Epithelial cell of proximal tubule (primary cell): ENCODE results near the gene TOR3A. TPM values are rescaled to one million over a fixed set of nuclear protein-coding genes. Genes with fewer than 3 reads are reported as not detected.
A peak's percentile ranks its signal among the peaks of the same experiment; 100 is the strongest.

Experiments
- DNase-seq: peaks from one replicate; pipeline ENCODE4 v3.0.0-alpha.2; 2011; ENCODE audit warnings: low read depth
- H3K4me3 ChIP-seq: 2 replicates; pipeline ENCODE4 v1.5.1; 2011; ENCODE audit warnings: low read depth, mild to moderate bottlenecking, low read length
- CTCF ChIP-seq: conservative IDR thresholded peaks from 2 replicates; pipeline ENCODE4 v1.5.1; 2012; ENCODE audit warnings: low read depth, mild to moderate bottlenecking, low read length
- total RNA-seq: library from RNA; depleted of rRNA; stranded (reverse); fragments of >200 nt; gene quantifications from 2 replicates; pipeline ENCODE4 v1.2.3, GENCODE V29; 2015

TOR3A gene
- total RNA-seq, 1 donor from 2014 or later: 83.1 TPM

DNA sequence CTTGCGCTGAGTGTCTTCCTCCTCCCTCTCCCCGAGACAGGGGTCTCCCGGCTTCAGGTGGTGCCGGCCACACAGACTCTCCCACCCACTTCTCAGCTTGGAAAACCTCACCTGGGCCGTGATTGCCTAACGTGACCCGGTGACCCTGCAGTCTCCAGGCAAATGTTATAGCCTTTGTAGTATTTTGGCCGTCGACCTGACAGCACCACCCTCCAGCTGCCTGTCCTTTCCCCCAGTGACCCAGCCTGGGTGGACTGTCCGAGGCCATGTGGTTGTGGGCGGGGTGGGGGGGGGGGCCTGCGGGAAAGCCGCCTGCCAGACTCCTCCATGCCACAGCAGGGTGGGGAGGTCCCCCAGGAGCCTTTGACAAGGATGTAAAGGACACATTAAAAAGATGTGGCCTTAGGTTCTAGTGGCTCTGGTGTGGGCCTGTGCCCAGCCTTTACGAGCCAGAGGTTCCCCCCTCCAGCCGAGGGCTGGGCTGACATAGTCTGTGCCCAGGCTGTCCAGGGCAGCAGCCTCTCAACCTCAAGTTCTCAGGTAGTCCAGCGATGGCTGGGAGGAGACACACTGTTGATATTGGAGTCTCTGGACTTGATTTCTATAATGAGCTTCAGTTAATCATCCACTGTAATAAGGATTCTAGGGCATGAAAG is 8.1 kb downstream of the TOR3A start:
- no peak for TF ChIP-seq CTCF
- no peak for DNase-seq
- H3K4me3 ChIP-seq: no peak overlapping the region

- TF ChIP-seq CTCF: peak; percentile 33
- no peak overlapping the region for H3K4me3 ChIP-seq
- DNase-seq: no peak
Observed at GRCh38 chr1:179090522-179090921, 8.7 kb downstream of the TOR3A start.

GRCh38 chr1:179090923-179091322 is 9.1 kb downstream of the TOR3A start:
- DNase-seq: no peak
- no peak overlapping the region for H3K4me3 ChIP-seq
- no peak for TF ChIP-seq CTCF

- DNase-seq: peak; percentile 45
- no peak overlapping the region for H3K4me3 ChIP-seq
- no peak for TF ChIP-seq CTCF
Observed at GRCh38 chr1:179091691-179092165, 9.9 kb downstream of the TOR3A start.

DNA sequence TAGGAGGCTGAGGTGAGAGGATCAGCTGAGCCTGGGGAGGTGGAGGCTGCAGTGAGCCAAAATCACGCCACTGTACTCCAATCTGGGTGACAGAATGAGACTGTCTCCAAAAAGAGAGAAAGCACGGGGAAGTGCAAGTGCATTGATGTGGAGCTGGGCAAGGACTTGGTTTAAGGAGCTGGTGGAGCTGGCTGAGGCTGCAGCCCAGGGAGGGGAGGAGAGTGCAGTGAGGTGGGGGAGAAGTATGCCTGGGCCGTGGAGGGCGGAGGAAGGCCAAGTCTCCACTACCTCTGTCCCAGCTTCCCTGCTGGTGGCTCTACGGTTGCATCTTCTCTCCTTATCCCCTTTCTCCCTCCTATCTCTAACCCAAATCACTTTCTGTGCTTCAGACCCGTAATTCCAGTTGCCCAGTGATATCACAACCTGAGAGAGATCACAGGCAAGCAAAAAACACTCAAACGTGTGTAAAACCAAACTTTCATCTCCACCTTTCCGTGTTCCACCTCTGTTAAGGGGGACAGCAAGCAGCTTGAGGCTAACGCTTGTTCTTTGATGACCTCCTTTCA is 11.1 kb downstream of the TOR3A start:
- no peak overlapping the region for H3K4me3 ChIP-seq
- no peak for DNase-seq
- no peak for TF ChIP-seq CTCF

DNA sequence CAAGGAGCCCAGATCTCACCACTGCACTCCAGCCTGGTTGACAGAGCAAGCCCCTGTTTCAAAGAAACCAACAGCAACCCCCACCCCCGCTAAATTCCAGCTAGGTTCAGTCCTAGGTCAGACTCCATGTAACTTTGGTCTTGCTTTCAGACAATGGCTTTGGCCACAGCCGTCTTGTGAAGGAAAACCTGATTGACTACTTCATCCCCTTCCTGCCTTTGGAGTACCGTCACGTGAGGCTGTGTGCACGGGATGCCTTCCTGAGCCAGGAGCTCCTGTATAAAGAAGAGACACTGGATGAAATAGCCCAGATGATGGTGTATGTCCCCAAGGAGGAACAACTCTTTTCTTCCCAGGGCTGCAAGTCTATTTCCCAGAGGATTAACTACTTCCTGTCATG is 12.9 kb downstream of the TOR3A start:
- no peak for DNase-seq
- H3K4me3 ChIP-seq: no peak overlapping the region
- no peak for TF ChIP-seq CTCF

DNA sequence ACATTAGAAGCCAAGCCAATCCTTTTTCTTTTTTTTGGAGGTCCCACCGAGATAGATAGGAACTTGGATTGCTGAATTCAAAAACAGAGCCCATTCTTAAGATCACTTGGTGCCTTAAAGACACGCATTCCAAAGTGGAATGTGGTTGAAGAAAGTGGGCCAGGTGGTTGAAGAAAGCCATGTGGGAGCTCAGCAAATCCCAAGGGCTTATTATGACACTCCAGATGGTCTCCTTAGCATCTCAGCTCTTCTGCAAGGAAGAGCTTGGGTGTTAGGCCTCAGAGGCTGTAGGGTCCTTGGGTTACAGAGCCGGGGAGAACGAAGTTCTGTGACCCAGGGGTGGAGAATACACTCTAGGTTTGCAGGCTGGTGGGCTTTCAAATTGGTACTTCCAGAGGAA is 13.5 kb downstream of the TOR3A start:
- no peak overlapping the region for H3K4me3 ChIP-seq
- TF ChIP-seq CTCF: no peak
- DNase-seq: no peak
